ENCODE data around the gene ELSPBP1. TPM values are rescaled to one million over a fixed set of nuclear protein-coding genes. Genes with fewer than 3 reads are reported as not detected.

The ELSPBP1 gene
- total and polyA plus RNA-seq, 2 donors (not counting 1 experiment from before 2014, with no cell fraction given): not detected

GRCh38 chr19:48033604-48034003, 39.2 kb downstream of the ELSPBP1 start:
- DNase-seq (ENCODE audit: low read depth in 2 of 2): no peak
- H3K4me3 ChIP-seq (replicated peaks in 1 of 4; ENCODE audit: control extremely low read depth in 1 of 4, insufficient read depth in 1 of 4, low read depth in 3 of 4, low read length in 4 of 4): no peak overlapping the region
- H2AFZ ChIP-seq (ENCODE audit: low read length): no peak overlapping the region
- H3K36me3 ChIP-seq (ENCODE audit: control insufficient read depth, insufficient read depth, low read length): no peaks in the 10 kb centered on the region
- H3K9me3 ChIP-seq (ENCODE audit: control insufficient read depth, insufficient read depth, low read depth, low read length): no peaks in the 10 kb centered on the region
- H3K27ac ChIP-seq (ENCODE audit: insufficient read depth, low read length): no peak overlapping the region
- no peak overlapping the region for H3K4me2 ChIP-seq (ENCODE audit: extremely low read depth, insufficient read depth, low read length)
- no peaks in the 10 kb centered on the region for H3K79me2 ChIP-seq (ENCODE audit: control insufficient read depth, insufficient read depth, low read length)
- H4K20me1 ChIP-seq (ENCODE audit: control insufficient read depth, extremely low read depth, insufficient read depth, low read length): no peaks in the 10 kb centered on the region
- H3K4me1 ChIP-seq (ENCODE audit: control insufficient read depth, extremely low read depth, insufficient read depth, low read length): no peaks in the 10 kb centered on the region
- no peak overlapping the region for H3K9ac ChIP-seq (ENCODE audit: insufficient read depth, low read length)
- no peaks in the 10 kb centered on the region for H3K27me3 ChIP-seq (ENCODE audit: control insufficient read depth, insufficient read depth, low read length)
- TF ChIP-seq CTCF (conservative IDR thresholded peaks at IDR 0.05 in 1 of 2, IDR thresholded peaks at IDR 0.05 in 1 of 2; ENCODE audit: low read depth in 1 of 2, low read length in 2 of 2): no peak

- no peak for DNase-seq (ENCODE audit: low read depth in 2 of 2)
- no peaks in the 10 kb centered on the region for H3K4me1 ChIP-seq (ENCODE audit: control insufficient read depth, extremely low read depth, insufficient read depth, low read length)
- no peak overlapping the region for H3K4me2 ChIP-seq (ENCODE audit: extremely low read depth, insufficient read depth, low read length)
- no peaks in the 10 kb centered on the region for H3K9me3 ChIP-seq (ENCODE audit: control insufficient read depth, insufficient read depth, low read depth, low read length)
- H2AFZ ChIP-seq (ENCODE audit: low read length): no peak overlapping the region
- H3K27me3 ChIP-seq (ENCODE audit: control insufficient read depth, insufficient read depth, low read length): no peaks in the 10 kb centered on the region
- no peaks in the 10 kb centered on the region for H4K20me1 ChIP-seq (ENCODE audit: control insufficient read depth, extremely low read depth, insufficient read depth, low read length)
- H3K27ac ChIP-seq (ENCODE audit: insufficient read depth, low read length): no peak overlapping the region
- TF ChIP-seq CTCF (conservative IDR thresholded peaks at IDR 0.05 in 1 of 2, IDR thresholded peaks at IDR 0.05 in 1 of 2; ENCODE audit: low read depth in 1 of 2, low read length in 2 of 2): no peak
- no peak for TF ChIP-seq EZH2 (IDR thresholded peaks at IDR 0.05; ENCODE audit: low read length, missing control alignments)
- no peaks in the 10 kb centered on the region for H3K79me2 ChIP-seq (ENCODE audit: control insufficient read depth, insufficient read depth, low read length)
- H3K36me3 ChIP-seq (ENCODE audit: control insufficient read depth, insufficient read depth, low read length): no peaks in the 10 kb centered on the region
- H3K9ac ChIP-seq (ENCODE audit: insufficient read depth, low read length): no peak overlapping the region
- H3K4me3 ChIP-seq (replicated peaks in 1 of 4; ENCODE audit: control extremely low read depth in 1 of 4, insufficient read depth in 1 of 4, low read depth in 3 of 4, low read length in 4 of 4): no peak overlapping the region
Measured at GRCh38 chr19:48036765-48037164, 42.3 kb downstream of the ELSPBP1 start.

- Histone ChIP-seq H3K79me2 (ENCODE audit: control insufficient read depth, insufficient read depth, low read length) (no peaks in the 10 kb centered on the region), H3K9me3 (ENCODE audit: control insufficient read depth, insufficient read depth, low read depth, low read length) (no peaks in the 10 kb centered on the region), H3K27me3 (ENCODE audit: control insufficient read depth, insufficient read depth, low read length) (no peaks in the 10 kb centered on the region), H3K4me2 (ENCODE audit: extremely low read depth, insufficient read depth, low read length) (no peak overlapping the region), H3K36me3 (ENCODE audit: control insufficient read depth, insufficient read depth, low read length) (no peaks in the 10 kb centered on the region), H2AFZ (ENCODE audit: low read length) (no peak overlapping the region), H3K27ac (ENCODE audit: insufficient read depth, low read length) (no peak overlapping the region), H4K20me1 (ENCODE audit: control insufficient read depth, extremely low read depth, insufficient read depth, low read length) (no peaks in the 10 kb centered on the region), H3K4me3 (replicated peaks in 1 of 4; ENCODE audit: control extremely low read depth in 1 of 4, insufficient read depth in 1 of 4, low read depth in 3 of 4, low read length in 4 of 4) (no peak overlapping the region), H3K9ac (ENCODE audit: insufficient read depth, low read length) (no peak overlapping the region), H3K4me1 (ENCODE audit: control insufficient read depth, extremely low read depth, insufficient read depth, low read length) (no peaks in the 10 kb centered on the region)
- no peak for DNase-seq (ENCODE audit: low read depth in 2 of 2)
- TF ChIP-seq EZH2 (IDR thresholded peaks at IDR 0.05; ENCODE audit: low read length, missing control alignments): no peak
- TF ChIP-seq CTCF (conservative IDR thresholded peaks at IDR 0.05 in 1 of 2, IDR thresholded peaks at IDR 0.05 in 1 of 2; ENCODE audit: low read depth in 1 of 2, low read length in 2 of 2): no peak
Measured at GRCh38 chr19:48041877-48042580, 47.6 kb downstream of the ELSPBP1 start.

Measured in fibroblast of lung (primary cell).